GM12865 (cell line): ENCODE results near the gene GALP.
A peak's percentile ranks its signal among the peaks of the same experiment; 100 is the strongest.
"Not testable (repeated sequence)": the region's sequence is repeated elsewhere in the genome, so short reads cannot be mapped to it uniquely, and the experiment has no call there.

Experiments used
- DNase-seq: peaks from one replicate; pipeline ENCODE4 v3.0.0; 2010; ENCODE audit warnings: low read depth
- H3K4me3 ChIP-seq: 2 replicates; pipeline ENCODE4 v1.5.1; 2011; ENCODE audit warnings: mild to moderate bottlenecking, low read depth, low read length, control low read depth
- TF ChIP-seq, protein P1 (sequence below): IDR thresholded peaks from 2 replicates; pipeline ENCODE4 v1.5.1; 2011; ENCODE audit warnings: low read length, control low read depth, low read depth, inconsistent platforms; ENCODE audit not compliant: insufficient read depth; ENCODE audit errors: missing control alignments

GALP gene

GRCh38 chr19:56148096-56148495, 27.7 kb upstream of the GALP start:
- TF ChIP-seq, protein P1, sequence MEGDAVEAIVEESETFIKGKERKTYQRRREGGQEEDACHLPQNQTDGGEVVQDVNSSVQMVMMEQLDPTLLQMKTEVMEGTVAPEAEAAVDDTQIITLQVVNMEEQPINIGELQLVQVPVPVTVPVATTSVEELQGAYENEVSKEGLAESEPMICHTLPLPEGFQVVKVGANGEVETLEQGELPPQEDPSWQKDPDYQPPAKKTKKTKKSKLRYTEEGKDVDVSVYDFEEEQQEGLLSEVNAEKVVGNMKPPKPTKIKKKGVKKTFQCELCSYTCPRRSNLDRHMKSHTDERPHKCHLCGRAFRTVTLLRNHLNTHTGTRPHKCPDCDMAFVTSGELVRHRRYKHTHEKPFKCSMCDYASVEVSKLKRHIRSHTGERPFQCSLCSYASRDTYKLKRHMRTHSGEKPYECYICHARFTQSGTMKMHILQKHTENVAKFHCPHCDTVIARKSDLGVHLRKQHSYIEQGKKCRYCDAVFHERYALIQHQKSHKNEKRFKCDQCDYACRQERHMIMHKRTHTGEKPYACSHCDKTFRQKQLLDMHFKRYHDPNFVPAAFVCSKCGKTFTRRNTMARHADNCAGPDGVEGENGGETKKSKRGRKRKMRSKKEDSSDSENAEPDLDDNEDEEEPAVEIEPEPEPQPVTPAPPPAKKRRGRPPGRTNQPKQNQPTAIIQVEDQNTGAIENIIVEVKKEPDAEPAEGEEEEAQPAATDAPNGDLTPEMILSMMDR, result no peak
- DNase-seq, result no peak
- H3K4me3 ChIP-seq, result no peak overlapping the region

GRCh38 chr19:56148955-56149655, 26.7 kb upstream of the GALP start:
- not testable (repeated sequence) for H3K4me3 ChIP-seq, DNase-seq

DNA sequence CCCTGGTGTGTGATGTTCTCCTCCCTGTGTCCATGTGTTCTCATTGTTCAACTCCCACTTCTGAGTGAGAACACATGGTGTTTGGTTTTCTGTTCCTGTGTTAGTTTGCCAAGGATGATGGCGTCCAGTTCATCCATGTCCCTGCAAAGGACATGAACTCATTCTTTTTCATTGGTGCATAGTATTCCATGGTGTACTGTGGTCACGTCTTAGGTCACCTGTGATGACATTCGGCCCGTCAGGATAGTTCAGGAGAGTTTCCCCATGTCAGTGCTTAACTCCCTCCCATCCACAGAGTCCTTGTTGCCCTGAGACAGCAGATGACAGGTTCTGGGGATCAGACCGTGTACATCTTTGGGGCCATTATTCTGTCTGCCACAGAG, 26.2 kb upstream of the GALP start:
- no peak overlapping the region for H3K4me3 ChIP-seq
- no peak for DNase-seq
- TF ChIP-seq, protein P1, result no peak

DNA sequence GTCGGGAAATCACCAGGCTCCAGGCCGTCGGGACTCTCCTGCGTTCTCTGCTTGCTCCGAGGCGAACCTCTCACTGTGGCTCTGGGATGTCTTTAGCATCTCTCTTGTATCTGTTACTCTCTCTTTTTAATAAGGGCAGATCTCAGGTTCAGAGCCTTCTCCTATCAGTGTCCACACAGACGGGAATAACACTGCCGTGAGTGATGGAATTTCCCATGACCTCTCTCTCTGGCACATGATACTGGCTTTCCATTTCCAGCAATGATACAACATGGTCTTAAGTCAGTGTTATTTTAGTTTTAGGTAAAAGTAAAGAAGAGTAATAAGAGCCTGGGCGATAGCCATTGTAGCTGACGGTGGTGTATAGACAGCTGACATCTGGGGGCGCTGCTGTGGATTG, 25.4 kb upstream of the GALP start:
- DNase-seq, result no peak
- H3K4me3 ChIP-seq, result no peak overlapping the region
- TF ChIP-seq, protein P1, result no peak

DNA sequence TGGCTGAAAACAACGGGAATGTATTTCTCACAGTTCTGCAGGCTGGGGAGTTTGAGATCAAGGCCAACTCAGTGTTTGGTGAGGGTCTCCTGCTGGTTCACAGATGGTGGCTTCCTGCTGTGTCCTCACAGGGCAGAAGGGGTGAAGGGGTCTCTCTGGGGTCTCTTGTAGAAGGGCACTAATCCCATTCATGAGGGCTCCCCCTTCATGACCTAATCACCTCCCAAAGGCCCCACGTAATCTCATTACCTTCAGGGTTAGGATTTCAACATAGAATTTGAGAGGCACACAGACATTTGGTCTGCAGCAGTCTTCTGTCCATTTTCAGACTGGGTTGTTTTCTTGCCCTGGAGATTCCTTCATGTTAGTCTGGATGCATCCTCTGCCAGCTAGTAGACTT, 23.2 kb upstream of the GALP start:
- no peak for DNase-seq
- TF ChIP-seq, protein P1, result no peak

DNA sequence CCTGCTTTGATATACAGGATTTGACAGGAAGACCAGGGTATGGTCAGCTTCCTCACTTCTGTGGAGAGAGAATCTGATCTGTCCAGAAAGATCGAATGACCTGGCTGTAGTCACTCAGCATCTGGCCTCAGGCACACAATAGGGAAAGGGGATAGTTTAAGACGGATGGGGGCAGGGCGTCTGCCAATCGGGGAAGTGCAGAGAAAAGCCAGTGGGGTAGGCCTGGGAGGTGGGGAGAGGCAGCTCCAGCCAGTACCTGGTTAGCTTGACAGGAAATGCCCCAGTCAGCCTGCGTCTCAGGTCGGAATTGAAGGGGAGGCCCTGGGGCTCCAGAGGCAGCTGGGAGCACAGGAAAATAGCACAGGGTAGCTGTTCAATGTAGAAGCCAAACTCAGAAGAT, 22.3 kb upstream of the GALP start:
- DNase-seq, result no peak
- no peak overlapping the region for H3K4me3 ChIP-seq
- TF ChIP-seq, protein P1, result no peak

More for the DNA sequence above, 23.2 kb upstream of the GALP start:
- no peak overlapping the region for H3K4me3 ChIP-seq

GRCh38 chr19:56155124-56155687, 20.6 kb upstream of the GALP start:
- TF ChIP-seq, protein P1, result peak; percentile 22
- DNase-seq, result no peak
- H3K4me3 ChIP-seq, result no peak overlapping the region
